GM12878 (cell line): ENCODE data around the gene CRYAB. TPM values are rescaled to one million over a fixed set of nuclear protein-coding genes. Genes with fewer than 3 reads are reported as not detected.

Experiments
- ATAC-seq: fragments of 200-7000 bp; cut with Tn5 transposase; 3 replicates; pipeline ENCODE4 v1.9.1; 2020; ENCODE audit warnings: mild to moderate bottlenecking, moderate library complexity
- BruUV-seq: library from RNA; stranded (reverse); fragments of 400-500 nt; replicated peaks from 2 replicates; lab custom pipeline; 2021; lab: Mats Ljungman, UMichigan
- CTCF ChIA-PET: fragments of 300-600 bp; sonication (Branson Sonifier 250); formaldehyde crosslinking; extraction: SDS; loops from one replicate; lab custom pipeline; 2021; ENCODE audit warnings: inconsistent platforms; lab: Yijun Ruan, JAX
- POLR2A ChIA-PET: fragments of 350-600 bp; formaldehyde crosslinking; extraction: SDS; loops from one replicate; lab custom pipeline; 2021; ENCODE audit warnings: inconsistent platforms; lab: Charles Lee
- RAD21 ChIA-PET: fragments of 300-600 bp; sonication (Branson Sonifier 250); formaldehyde crosslinking; loops from one replicate; lab custom pipeline; 2023; ENCODE audit warnings: antibody characterized with exemption; ENCODE audit not compliant: unreplicated experiment; lab: Charles Lee
- SMC1A ChIA-PET: fragments of 300-600 bp; sonication (Branson Sonifier 250); formaldehyde crosslinking; loops from one replicate; lab custom pipeline; 2023; ENCODE audit not compliant: unreplicated experiment, uncharacterized antibody; lab: Charles Lee
- DNase-seq: peaks from one replicate; pipeline ENCODE4 v3.0.0-alpha.2; 2011; ENCODE audit warnings: low read depth, low spot score
- FAIRE-seq: peaks from 3 replicates; lab custom pipeline; 2011; peaks lifted over from hg19 to GRCh38; lab: Jason Lieb, UNC
- H2AFZ ChIP-seq: 2 replicates; pipeline ENCODE4 v1.6.0; 2011; ENCODE audit warnings: low read depth, low read length, control low read depth; ENCODE audit not compliant: control insufficient read depth
- H3K27ac ChIP-seq: 2 replicates; pipeline ENCODE4 v1.5.1; 2011; ENCODE audit warnings: control low read depth; ENCODE audit not compliant: control insufficient read depth, insufficient read depth
- H3K27me3 ChIP-seq, 2 experiments: replicated peaks in 1 of 2; 2 replicates each; pipeline versions ENCODE4 v1.6.0 to v1.6.1; 2011; ENCODE audit warnings: low read length in 1 of 2; ENCODE audit not compliant: control insufficient read depth in 2 of 2, insufficient read depth in 2 of 2
- H3K36me3 ChIP-seq, 2 experiments: 2 replicates each; pipeline ENCODE4 v1.5.1; 2011; ENCODE audit warnings: low read length in 1 of 2; ENCODE audit not compliant: control insufficient read depth in 2 of 2, insufficient read depth in 2 of 2
- H3K4me1 ChIP-seq: 2 replicates; pipeline ENCODE4 v1.6.1; 2011; ENCODE audit warnings: mild to moderate bottlenecking, low read length, moderate library complexity, mixed read lengths; ENCODE audit not compliant: control insufficient read depth, insufficient read depth
- H3K4me2 ChIP-seq: 2 replicates; pipeline ENCODE4 v1.6.0; 2011; ENCODE audit warnings: control low read depth; ENCODE audit not compliant: control insufficient read depth, insufficient read depth
- H3K4me3 ChIP-seq: fragments of 200-600 bp; sonication (generic); 2 replicates; pipeline ENCODE4 v1.5.1; 2016
- H3K79me2 ChIP-seq: 2 replicates; pipeline ENCODE4 v1.6.0; 2011; ENCODE audit warnings: low read length; ENCODE audit not compliant: control insufficient read depth, insufficient read depth
- H3K9ac ChIP-seq: 2 replicates; pipeline ENCODE4 v1.8.0; 2011; ENCODE audit warnings: low read length, control low read depth, mixed read lengths; ENCODE audit not compliant: control insufficient read depth, insufficient read depth
- H3K9me3 ChIP-seq: replicated peaks from 3 replicates; pipeline ENCODE4 v1.5.1; 2011; ENCODE audit warnings: mild to moderate bottlenecking, low read length; ENCODE audit not compliant: control insufficient read depth, insufficient read depth
- H4K20me1 ChIP-seq: 2 replicates; pipeline ENCODE4 v1.6.0; 2011; ENCODE audit not compliant: control insufficient read depth, insufficient read depth
- CREB1 ChIP-seq: IDR thresholded peaks from 2 replicates; pipeline ENCODE4 v1.6.1; 2012; ENCODE audit warnings: low read depth, mild to moderate bottlenecking, inconsistent platforms
- DPF2 ChIP-seq: fragments of 450-650 bp; IDR thresholded peaks from 2 replicates; pipeline ENCODE4 v1.6.1; 2017; ENCODE audit warnings: mild to moderate bottlenecking
- FOS ChIP-seq: IDR thresholded peaks from 3 replicates; pipeline ENCODE4 v1.6.1; 2011; ENCODE audit warnings: borderline replicate concordance; ENCODE audit not compliant: insufficient read length; ENCODE audit errors: extremely low read depth
- FOXM1 ChIP-seq: IDR thresholded peaks from 2 replicates; pipeline ENCODE4 v1.6.1; 2012; ENCODE audit warnings: low read depth, mild to moderate bottlenecking, inconsistent platforms, low read length, moderate library complexity
- HSF1 ChIP-seq: fragments of 150-350 bp; IDR thresholded peaks from 2 replicates; pipeline ENCODE4 v1.6.1; 2014; ENCODE audit warnings: mild to moderate bottlenecking, low read depth, low read length
- NR2C2 ChIP-seq: IDR thresholded peaks from 2 replicates; pipeline ENCODE4 v1.6.1; 2011; ENCODE audit warnings: borderline replicate concordance, low read depth; ENCODE audit not compliant: control insufficient read depth, insufficient read length
- POU2F2 ChIP-seq: IDR thresholded peaks from 3 replicates; pipeline ENCODE4 v1.6.1; 2011; ENCODE audit warnings: low read depth, mild to moderate bottlenecking, low read length, borderline replicate concordance
- RAD21 ChIP-seq: IDR thresholded peaks from 2 replicates; pipeline ENCODE4 v1.6.1; 2011; ENCODE audit warnings: mild to moderate bottlenecking, low read depth, low read length, moderate library complexity; ENCODE audit not compliant: insufficient read depth
- RCOR1 ChIP-seq: conservative IDR thresholded peaks from 2 replicates; pipeline ENCODE4 v1.6.1; 2012; ENCODE audit warnings: low read depth, low read length, improper control_type of control experiment
- STAT3 ChIP-seq: IDR thresholded peaks from 2 replicates; pipeline ENCODE4 v1.6.1; 2011; ENCODE audit warnings: low read depth, low read length, improper control_type of control experiment
- SUPT20H ChIP-seq: IDR thresholded peaks from 2 replicates; pipeline ENCODE4 v1.6.1; 2011; ENCODE audit warnings: low read depth, mild to moderate bottlenecking, low read length, moderate library complexity, borderline replicate concordance; ENCODE audit not compliant: control insufficient read depth
- TCF3 ChIP-seq: IDR thresholded peaks from 2 replicates; pipeline ENCODE4 v1.6.1; 2012; ENCODE audit warnings: low read depth, mild to moderate bottlenecking, low read length, borderline replicate concordance; ENCODE audit not compliant: insufficient read depth
- WRNIP1 ChIP-seq: IDR thresholded peaks from 2 replicates; pipeline ENCODE4 v1.6.1; 2011; ENCODE audit warnings: low read depth, low read length, improper control_type of control experiment, borderline replicate concordance
- YBX1 ChIP-seq: fragments of 450-650 bp; IDR thresholded peaks from 2 replicates; pipeline ENCODE4 v1.6.1; 2016; ENCODE audit warnings: antibody characterized with exemption
- ZBED1 ChIP-seq: IDR thresholded peaks from 2 replicates; pipeline ENCODE4 v1.6.1; 2016; ENCODE audit warnings: borderline replicate concordance
- ZNF207 ChIP-seq: fragments of 450-650 bp; IDR thresholded peaks from 2 replicates; pipeline ENCODE4 v1.6.1; 2014; ENCODE audit warnings: antibody characterized with exemption, mild to moderate bottlenecking, borderline replicate concordance
- WGBS: methylation state at CpG from one replicate; pipeline ENCODE4 v1.1.6; 2016; ENCODE audit warnings: low lambda C conversion rate; ENCODE audit not compliant: insufficient replicate concordance, insufficient coverage; ENCODE audit errors: missing lambda C conversion rate; 5-methylcytosine and 5-hydroxymethylcytosine counted together
- in situ Hi-C: fragments of 300-500 bp; cut with MboI; formaldehyde crosslinking; loops from 9 replicates; pipeline ENCODE4 v1.14.3; 2018; ENCODE audit warnings: mixed read lengths
- intact Hi-C: fragments of 100-400 bp; cut with micrococcal nuclease; formaldehyde crosslinking; loops from one replicate; pipeline ENCODE4 v1.14.2; 2022; ENCODE audit not compliant: unreplicated experiment
- polyA plus RNA-seq, 11 experiments: library from polyadenylated mRNA; depleted of rRNA in 4 of 11; unstranded in 6 of 11; stranded (reverse) in 5 of 11; fragments of >200 nt; fragmentation: Nextera tagmentation in 4 of 11; fragmentation: Illumina TruSeq in 1 of 11; extraction: Ambion mirVana in 4 of 11; extraction: Trizol in 1 of 11; gene quantifications; 1 replicate in 1 of 11; 2 replicates in 10 of 11; pipeline versions ENCODE4 v1.2.1 to v1.2.3, GENCODE V29; 2011 to 2016; ENCODE audit warnings: inconsistent platforms in 2 of 11, missing spikeins in 2 of 11, low read depth in 1 of 11
- total RNA-seq, 4 experiments: library from RNA; depleted of rRNA in 3 of 4; stranded (reverse); fragments of >200 nt in 3 of 4; fragmentation: Illumina TruSeq in 1 of 4; extraction: Trizol in 1 of 4; gene quantifications; 2 replicates each; pipeline versions ENCODE4 v1.2.1 to v1.2.3, GENCODE V29; 2013 to 2021
- TF ChIP-seq, protein P1 (sequence below): fragments of 450-650 bp; IDR thresholded peaks from 2 replicates; pipeline ENCODE4 v1.6.1; 2017; ENCODE audit warnings: borderline replicate concordance
- TF ChIP-seq, protein P2 (sequence below): IDR thresholded peaks from 2 replicates; pipeline ENCODE4 v1.6.1; 2012; ENCODE audit warnings: mild to moderate bottlenecking, low read depth, low read length

The CRYAB gene
- total and polyA plus RNA-seq, 10 of the 15 experiments (the other 5 are each of a cell fraction or from before 2014, with no cell fraction given) = 0.72 to 1.0 TPM; not detected in 8

DNA sequence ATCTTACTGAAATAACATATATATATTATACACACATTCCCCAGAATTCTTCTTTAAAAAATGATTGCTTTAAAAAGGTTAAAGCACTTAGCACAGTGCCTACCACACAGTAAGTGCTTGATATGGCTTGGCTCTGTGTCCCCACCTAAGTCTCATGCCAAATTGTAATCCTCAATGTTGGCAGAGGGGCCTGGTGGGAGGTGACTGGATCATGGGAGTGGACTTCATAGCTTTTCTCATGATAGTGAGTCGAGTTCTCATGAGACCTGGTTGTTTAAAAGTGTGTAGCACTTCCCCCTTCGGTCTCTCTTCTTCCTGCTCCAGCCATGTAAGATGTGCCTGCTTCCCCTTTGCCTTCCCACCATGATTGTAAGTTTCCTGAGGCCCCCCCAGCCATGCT lies 6.2 kb downstream of the CRYAB start (continued):
- TF ChIP-seq NR2C2 (no peak), CREB1 (no peak), TCF3 (no peak), DPF2 (no peak), RCOR1 (no peak), ZNF207 (no peak), YBX1 (no peak), FOXM1 (no peak)
- TF ChIP-seq, protein P1, sequence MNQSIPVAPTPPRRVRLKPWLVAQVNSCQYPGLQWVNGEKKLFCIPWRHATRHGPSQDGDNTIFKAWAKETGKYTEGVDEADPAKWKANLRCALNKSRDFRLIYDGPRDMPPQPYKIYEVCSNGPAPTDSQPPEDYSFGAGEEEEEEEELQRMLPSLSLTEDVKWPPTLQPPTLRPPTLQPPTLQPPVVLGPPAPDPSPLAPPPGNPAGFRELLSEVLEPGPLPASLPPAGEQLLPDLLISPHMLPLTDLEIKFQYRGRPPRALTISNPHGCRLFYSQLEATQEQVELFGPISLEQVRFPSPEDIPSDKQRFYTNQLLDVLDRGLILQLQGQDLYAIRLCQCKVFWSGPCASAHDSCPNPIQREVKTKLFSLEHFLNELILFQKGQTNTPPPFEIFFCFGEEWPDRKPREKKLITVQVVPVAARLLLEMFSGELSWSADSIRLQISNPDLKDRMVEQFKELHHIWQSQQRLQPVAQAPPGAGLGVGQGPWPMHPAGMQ = no peak
- TF ChIP-seq, all 136 proteins: peak for 0

DNA sequence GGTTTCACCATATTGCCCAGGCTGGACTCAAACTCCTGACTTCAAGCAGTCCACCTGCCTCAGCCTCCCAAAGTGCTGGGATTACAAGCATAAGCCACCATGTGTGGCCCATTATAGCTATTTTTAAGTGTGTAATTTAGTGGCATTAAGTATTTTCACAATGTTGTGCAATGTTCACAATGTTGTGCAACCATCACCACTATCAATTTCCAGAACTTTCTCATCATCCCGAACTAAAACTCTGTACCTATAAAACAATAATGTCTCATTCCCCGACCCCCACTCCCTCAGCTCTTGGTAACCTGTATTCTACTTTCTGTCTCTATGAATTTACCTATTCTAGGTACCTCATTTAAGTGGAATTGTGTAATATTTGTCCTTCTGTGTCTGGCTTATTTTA lies 24.7 kb downstream of the CRYAB start:
- CTCF ChIA-PET = interaction anchor here (0.6 to 1.6 kb wide), 3 partner anchors 95 to 304 kb away, joined by 3 to 4 read pairs (median 4); no protein-coding TSS in a partner anchor
- RAD21 ChIA-PET = no interaction called here
- H3K4me2 ChIP-seq = no peak overlapping the region
- H3K27me3 ChIP-seq = no peaks in the 10 kb centered on the region
- H3K9ac ChIP-seq = no peak overlapping the region
- no peaks in the 10 kb centered on the region for H4K20me1 ChIP-seq
- no peak overlapping the region for H3K27ac ChIP-seq
- WGBS = 55% methylated on average over 2 of the region's 2 CpGs
- no peak overlapping the region for H3K4me3 ChIP-seq
- H3K79me2 ChIP-seq = no peaks in the 10 kb centered on the region
- SMC1A ChIA-PET = interaction anchor here (2.1 kb wide), 1 partner anchor 11 kb away, joined by 10 read pairs; no protein-coding TSS in a partner anchor
- no peaks in the 10 kb centered on the region for H3K9me3 ChIP-seq
- FAIRE-seq (no peak), DNase-seq (no peak), ATAC-seq (no peak)
- POLR2A ChIA-PET = no interaction called here
- BruUV-seq = no TSS peak
- H3K4me1 ChIP-seq = no peaks in the 10 kb centered on the region
- no peak overlapping the region for H2AFZ ChIP-seq
- no peaks in the 10 kb centered on the region for H3K36me3 ChIP-seq
- in situ Hi-C loops = loop anchor here (10.0 kb wide), 1 partner anchor 58 kb away; no protein-coding TSS in a partner anchor
- intact Hi-C loops = no loop called here
- TF ChIP-seq FOS (no peak), HSF1 (no peak), RAD21 (no peak), ZBED1 (no peak), RCOR1 (no peak), WRNIP1 (no peak), POU2F2 (no peak), STAT3 (no peak), SUPT20H (no peak)
- TF ChIP-seq, protein P2, sequence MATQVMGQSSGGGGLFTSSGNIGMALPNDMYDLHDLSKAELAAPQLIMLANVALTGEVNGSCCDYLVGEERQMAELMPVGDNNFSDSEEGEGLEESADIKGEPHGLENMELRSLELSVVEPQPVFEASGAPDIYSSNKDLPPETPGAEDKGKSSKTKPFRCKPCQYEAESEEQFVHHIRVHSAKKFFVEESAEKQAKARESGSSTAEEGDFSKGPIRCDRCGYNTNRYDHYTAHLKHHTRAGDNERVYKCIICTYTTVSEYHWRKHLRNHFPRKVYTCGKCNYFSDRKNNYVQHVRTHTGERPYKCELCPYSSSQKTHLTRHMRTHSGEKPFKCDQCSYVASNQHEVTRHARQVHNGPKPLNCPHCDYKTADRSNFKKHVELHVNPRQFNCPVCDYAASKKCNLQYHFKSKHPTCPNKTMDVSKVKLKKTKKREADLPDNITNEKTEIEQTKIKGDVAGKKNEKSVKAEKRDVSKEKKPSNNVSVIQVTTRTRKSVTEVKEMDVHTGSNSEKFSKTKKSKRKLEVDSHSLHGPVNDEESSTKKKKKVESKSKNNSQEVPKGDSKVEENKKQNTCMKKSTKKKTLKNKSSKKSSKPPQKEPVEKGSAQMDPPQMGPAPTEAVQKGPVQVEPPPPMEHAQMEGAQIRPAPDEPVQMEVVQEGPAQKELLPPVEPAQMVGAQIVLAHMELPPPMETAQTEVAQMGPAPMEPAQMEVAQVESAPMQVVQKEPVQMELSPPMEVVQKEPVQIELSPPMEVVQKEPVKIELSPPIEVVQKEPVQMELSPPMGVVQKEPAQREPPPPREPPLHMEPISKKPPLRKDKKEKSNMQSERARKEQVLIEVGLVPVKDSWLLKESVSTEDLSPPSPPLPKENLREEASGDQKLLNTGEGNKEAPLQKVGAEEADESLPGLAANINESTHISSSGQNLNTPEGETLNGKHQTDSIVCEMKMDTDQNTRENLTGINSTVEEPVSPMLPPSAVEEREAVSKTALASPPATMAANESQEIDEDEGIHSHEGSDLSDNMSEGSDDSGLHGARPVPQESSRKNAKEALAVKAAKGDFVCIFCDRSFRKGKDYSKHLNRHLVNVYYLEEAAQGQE = no peak
